ENCODE results near the gene GANC. TPM values are rescaled to one million over a fixed set of nuclear protein-coding genes. Genes with fewer than 3 reads are reported as not detected.
A peak's percentile ranks its signal among the peaks of the same experiment; 100 is the strongest.

GANC gene
- total and polyA plus RNA-seq, 7 donors, result 9.0 to 34.1 (median 19.9) TPM

DNA sequence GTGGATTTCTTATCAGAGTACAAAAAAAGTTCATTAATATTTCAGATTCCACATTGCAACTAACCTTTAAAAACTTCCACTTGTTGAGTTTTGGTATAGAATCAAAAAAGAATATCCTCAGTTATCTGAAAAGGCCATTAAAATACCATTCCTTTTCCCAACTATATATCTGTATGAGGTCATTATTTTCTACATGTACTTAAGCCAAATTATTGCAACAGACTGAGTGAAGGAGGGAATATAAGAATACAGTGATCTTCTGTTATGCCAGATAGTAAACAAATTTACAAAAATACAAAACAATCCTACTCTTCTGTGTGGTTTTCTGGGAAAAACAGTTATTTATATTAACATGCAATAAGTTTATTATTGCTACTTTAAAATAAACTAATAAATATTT lies 5.7 kb upstream of the GANC start:
- Histone ChIP-seq H3K9me3 (no peaks in the 10 kb centered on the region), H3K36me3 (peaks cover 5 to 63% (median 26%) of the 10 kb centered on the region in 4 donors), H3K27ac (no peak overlapping the region), H3K4me1 (peaks cover 4 to 37% (median 25%) of the 10 kb centered on the region in 4 donors), H3K27me3 (no peaks in the 10 kb centered on the region), H3K4me3 (no peak overlapping the region)
- TF ChIP-seq POLR2A (IDR thresholded peaks at IDR 0.05) (no peak), EP300 (IDR thresholded peaks at IDR 0.05) (no peak), POLR2AphosphoS5 (IDR thresholded peaks at IDR 0.05) (no peak)
- TF ChIP-seq, protein P1, sequence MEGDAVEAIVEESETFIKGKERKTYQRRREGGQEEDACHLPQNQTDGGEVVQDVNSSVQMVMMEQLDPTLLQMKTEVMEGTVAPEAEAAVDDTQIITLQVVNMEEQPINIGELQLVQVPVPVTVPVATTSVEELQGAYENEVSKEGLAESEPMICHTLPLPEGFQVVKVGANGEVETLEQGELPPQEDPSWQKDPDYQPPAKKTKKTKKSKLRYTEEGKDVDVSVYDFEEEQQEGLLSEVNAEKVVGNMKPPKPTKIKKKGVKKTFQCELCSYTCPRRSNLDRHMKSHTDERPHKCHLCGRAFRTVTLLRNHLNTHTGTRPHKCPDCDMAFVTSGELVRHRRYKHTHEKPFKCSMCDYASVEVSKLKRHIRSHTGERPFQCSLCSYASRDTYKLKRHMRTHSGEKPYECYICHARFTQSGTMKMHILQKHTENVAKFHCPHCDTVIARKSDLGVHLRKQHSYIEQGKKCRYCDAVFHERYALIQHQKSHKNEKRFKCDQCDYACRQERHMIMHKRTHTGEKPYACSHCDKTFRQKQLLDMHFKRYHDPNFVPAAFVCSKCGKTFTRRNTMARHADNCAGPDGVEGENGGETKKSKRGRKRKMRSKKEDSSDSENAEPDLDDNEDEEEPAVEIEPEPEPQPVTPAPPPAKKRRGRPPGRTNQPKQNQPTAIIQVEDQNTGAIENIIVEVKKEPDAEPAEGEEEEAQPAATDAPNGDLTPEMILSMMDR (IDR thresholded peaks at IDR 0.05), result no peak
- no peak for DNase-seq
- intact Hi-C loops (cut with DNase I), result no loop called here

GRCh38 chr15:42270551-42270950 lies 2.5 kb upstream of the GANC start:
- Histone ChIP-seq H3K4me1 (peaks cover 4 to 54% (median 41%) of the 10 kb centered on the region in 4 donors), H3K27ac (peak overlapping the region in 2 of 4 donors; percentile 94 to 98), H3K27me3 (no peaks in the 10 kb centered on the region), H3K36me3 (peaks cover 0 to 30% (median 11%) of the 10 kb centered on the region in 4 donors), H3K4me3 (no peak overlapping the region), H3K9me3 (no peaks in the 10 kb centered on the region)
- DNase-seq, result no peak
- intact Hi-C loops (cut with DNase I), result loop anchor here (5.0 kb wide), 1 partner anchor 63 kb away; the partner anchor contains the start of gene VPS39
- no peak for TF ChIP-seq EP300 (IDR thresholded peaks at IDR 0.05)
- TF ChIP-seq POLR2AphosphoS5 (IDR thresholded peaks at IDR 0.05), result no peak
- TF ChIP-seq, protein P1 (IDR thresholded peaks at IDR 0.05), result no peak
- no peak for TF ChIP-seq POLR2A (IDR thresholded peaks at IDR 0.05)
- WGBS, 2 donors, result 11 to 36% methylated on average over 2 of the region's 2 CpGs

- Histone ChIP-seq H3K4me3 (peak overlapping the region in 1 of 4 donors; percentile 77), H3K36me3 (peaks cover 0 to 26% (median 9%) of the 10 kb centered on the region in 4 donors), H3K9me3 (no peaks in the 10 kb centered on the region), H3K27me3 (no peaks in the 10 kb centered on the region), H3K27ac (peak overlapping the region in 3 of 4 donors; percentile 22 to 98 (median 94)), H3K4me1 (peaks cover 4 to 59% (median 45%) of the 10 kb centered on the region in 4 donors)
- WGBS, 2 donors, result 11 to 56% methylated on average over 5 of the region's 5 CpGs
- TF ChIP-seq EP300 (IDR thresholded peaks at IDR 0.05) (no peak), POLR2AphosphoS5 (IDR thresholded peaks at IDR 0.05) (no peak)
- DNase-seq, result no peak
- intact Hi-C loops (cut with DNase I), result loop anchor here (5.0 kb wide), 1 partner anchor 64 kb away; the partner anchor contains the start of gene VPS39
Measured at GRCh38 chr15:42270996-42271395, 2.0 kb upstream of the GANC start.

DNA sequence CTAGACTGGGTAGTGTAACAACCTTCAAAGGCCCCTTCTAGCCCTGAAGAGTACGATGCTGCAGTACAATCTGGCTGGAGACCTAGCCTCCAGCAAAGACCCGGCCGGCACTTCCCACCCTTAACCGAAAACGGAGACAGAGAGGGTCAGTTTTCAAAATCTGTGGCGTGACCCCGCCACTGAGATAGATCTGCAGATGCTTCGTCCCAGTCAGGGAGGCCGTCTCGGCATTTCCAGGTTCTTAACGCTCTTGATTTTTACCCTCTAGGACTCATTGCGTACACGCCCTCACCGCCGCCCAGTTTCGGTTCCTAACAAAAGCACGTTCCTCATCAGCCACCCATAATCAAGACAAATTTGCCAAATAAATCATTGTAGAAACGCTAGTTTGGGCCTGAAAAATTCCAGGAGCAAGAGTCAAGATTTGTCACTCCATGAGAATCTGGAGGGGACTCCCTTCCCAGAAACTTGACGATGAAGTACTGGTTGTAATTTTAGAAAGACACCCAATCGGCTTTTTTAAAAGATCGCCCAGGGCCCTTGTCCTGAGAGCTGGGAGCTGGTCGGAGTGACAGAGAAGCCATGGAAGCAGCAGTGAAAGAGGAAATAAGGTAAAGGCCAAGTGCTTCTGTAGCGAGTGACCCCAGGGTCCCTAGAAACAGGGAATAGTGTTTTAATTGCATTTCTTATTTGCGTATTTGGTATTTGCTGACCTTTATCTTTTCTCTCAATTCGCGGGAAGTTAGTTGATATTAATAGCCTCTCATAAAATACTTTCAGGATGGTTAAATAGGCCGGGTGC lies 1.1 kb downstream of the GANC start:
- TF ChIP-seq EP300 (IDR thresholded peaks at IDR 0.05), result no peak
- TF ChIP-seq, protein P1 (IDR thresholded peaks at IDR 0.05), result no peak
- TF ChIP-seq POLR2AphosphoS5 (IDR thresholded peaks at IDR 0.05), result no peak
- no peak for TF ChIP-seq POLR2A (IDR thresholded peaks at IDR 0.05)
- peak; percentile 83 for DNase-seq
- WGBS, 2 donors, result 1 to 5% methylated on average over 27 of the region's 27 CpGs
- H3K9me3 ChIP-seq, result no peaks in the 10 kb centered on the region
- H3K27ac ChIP-seq, result peak overlapping the region; percentile 94 to 98 (median 96)
- no peaks in the 10 kb centered on the region for H3K27me3 ChIP-seq
- H3K4me1 ChIP-seq, result peaks cover 4 to 53% (median 43%) of the 10 kb centered on the region in 4 donors
- H3K36me3 ChIP-seq, result peaks cover 0 to 12% (median 2%) of the 10 kb centered on the region in 4 donors
- intact Hi-C loops (cut with DNase I), result loop anchor here (5.0 kb wide), 1 partner anchor 67 kb away; the partner anchor contains the start of gene VPS39
- H3K4me3 ChIP-seq, result peak overlapping the region; percentile 63 to 79 (median 77)

DNA sequence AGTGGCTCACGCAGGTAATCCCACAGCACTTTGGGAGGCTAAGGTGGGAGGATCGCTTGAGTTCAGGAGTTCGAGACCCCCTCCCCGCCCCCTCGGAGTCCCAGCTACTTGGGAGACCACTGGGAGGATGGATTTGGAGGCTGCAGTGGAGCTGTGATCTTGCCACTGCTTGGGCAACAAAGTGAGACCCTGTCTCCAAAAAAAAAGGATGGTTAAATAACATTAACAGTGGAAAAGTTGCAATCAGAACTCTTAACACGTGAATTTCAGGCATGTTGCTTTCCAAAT lies 1.6 kb downstream of the GANC start:
- Histone ChIP-seq H3K9me3 (no peaks in the 10 kb centered on the region), H3K36me3 (peaks cover 0 to 17% (median 2%) of the 10 kb centered on the region in 4 donors), H3K27ac (peak overlapping the region; percentile 94 to 98 (median 96)), H3K27me3 (no peaks in the 10 kb centered on the region), H3K4me1 (peaks cover 4 to 50% (median 43%) of the 10 kb centered on the region in 4 donors), H3K4me3 (peak overlapping the region; percentile 63 to 79 (median 77))
- 11 to 55% methylated on average over 6 of the region's 6 CpGs for WGBS, 2 donors
- peak; percentile 66 for DNase-seq
- intact Hi-C loops (cut with DNase I), result loop anchor here (5.0 kb wide), 1 partner anchor 67 kb away; the partner anchor contains the start of gene VPS39
- TF ChIP-seq, protein P1 (IDR thresholded peaks at IDR 0.05), result no peak
- TF ChIP-seq POLR2AphosphoS5 (IDR thresholded peaks at IDR 0.05) (no peak), POLR2A (IDR thresholded peaks at IDR 0.05) (no peak), EP300 (IDR thresholded peaks at IDR 0.05) (no peak)
